Measurements from ENCODE around the gene NUFIP2.
"Not testable (repeated sequence)": the region's sequence is repeated elsewhere in the genome, so short reads cannot be mapped to it uniquely, and the experiment has no call there.

Gene NUFIP2

DNA sequence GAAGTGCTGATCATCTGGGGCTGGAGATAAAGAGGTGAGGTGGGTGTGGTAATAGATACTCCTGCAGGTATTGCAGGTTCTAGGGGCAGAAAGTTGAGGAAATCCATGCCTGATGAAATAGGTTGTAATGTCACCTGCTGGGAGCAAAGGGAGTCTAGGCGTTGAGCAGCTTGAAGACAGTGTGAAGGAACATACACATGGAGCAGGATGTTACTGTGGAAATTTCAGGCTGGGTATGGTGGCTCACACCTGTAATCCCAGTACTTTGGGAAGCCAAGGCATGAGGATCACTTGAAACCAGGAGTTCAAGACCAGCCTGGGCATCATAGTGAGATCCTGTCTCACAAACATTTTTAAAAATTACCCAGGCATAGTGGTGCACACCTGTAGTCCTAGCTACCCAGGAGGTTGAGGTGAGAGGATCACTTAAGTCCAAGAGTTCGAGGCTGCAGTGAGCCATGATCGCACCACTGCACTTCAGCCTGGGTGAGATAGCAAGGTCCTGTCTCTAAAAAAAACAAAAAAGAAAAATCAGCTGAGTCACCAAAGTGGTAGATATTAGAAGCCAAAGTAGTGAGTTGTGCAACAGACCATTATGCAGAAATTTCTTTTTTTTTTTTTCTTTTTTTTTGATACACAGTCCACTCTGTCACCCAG lies 56.3 kb downstream of the NUFIP2 start:
- DNase-seq = no peak

DNA sequence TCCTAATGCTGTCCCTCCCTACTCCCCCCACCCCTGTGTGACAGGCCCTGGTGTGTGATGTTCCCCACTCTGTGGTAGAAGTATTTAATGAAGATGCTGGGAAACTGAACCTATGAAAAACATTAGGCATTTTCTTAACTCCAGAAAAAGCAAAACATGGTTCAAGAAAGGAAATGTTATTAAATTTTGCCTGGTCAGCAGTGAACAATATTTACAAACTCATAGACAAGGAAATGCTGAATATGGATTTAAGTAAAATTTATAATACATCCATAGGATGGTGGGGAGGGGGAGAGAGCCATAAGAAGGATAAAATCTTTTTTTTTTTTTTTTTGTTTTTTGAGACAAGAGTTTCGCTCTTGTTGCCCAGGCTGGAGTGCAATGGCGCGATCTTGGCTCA lies 58.0 kb downstream of the NUFIP2 start:
- DNase-seq = no peak

DNA sequence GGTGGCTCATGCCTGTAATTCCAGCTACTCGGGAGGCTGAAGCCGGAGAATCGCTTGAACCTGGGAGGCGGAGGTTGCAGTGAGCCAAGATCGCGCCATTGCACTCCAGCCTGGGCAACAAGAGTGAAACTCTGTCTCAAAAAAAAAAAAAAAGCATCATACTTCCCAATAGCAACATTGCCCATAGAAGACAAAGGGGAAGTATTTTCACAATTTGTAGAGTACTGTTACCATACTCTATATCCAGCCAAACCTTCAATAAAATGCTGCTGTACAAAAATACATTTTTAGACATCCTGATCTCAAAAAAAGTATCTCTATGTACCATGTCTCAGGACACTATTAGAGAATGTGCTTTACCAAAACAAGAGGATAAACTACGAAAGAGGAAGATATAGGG lies 59.0 kb downstream of the NUFIP2 start:
- not testable (repeated sequence) for DNase-seq

DNA sequence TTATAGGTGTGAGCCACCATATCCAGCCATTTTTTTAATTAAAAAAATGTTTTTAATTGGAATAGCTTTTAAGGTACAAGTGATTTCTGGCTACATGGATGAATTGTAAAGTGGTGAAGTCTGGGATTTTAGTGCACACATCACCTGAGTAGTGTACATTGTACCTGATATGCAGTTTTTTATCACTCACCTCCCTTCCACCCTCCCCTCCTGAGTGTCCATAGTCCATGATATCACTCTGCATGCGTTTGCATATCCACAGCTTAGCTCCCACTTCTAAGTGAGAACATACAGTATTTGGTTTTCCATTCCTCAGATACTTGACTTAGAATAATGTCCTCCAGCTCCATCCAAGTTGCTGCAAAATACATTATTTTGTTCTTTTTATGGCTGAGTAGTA lies 60.6 kb downstream of the NUFIP2 start:
- no peak for DNase-seq

DNA sequence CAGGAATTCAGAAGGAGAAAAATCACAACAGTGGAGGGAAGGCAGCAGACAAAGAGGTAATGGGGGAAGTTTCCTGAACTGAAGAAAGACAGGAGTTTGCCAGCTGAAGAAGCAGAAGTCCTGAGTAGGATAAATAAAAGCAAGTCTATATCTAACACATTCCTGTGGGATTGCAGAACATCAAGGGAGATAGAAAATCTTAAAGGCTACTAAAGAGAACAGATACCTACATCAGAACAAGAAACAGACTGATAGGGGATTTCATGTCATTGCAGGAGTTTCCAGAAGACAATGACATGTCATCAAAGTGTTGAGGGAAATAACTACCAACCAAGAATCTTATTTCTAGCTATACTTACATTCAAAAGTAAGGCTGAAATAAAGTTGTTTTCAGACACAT lies 68.6 kb downstream of the NUFIP2 start:
- DNase-seq = no peak

DNA sequence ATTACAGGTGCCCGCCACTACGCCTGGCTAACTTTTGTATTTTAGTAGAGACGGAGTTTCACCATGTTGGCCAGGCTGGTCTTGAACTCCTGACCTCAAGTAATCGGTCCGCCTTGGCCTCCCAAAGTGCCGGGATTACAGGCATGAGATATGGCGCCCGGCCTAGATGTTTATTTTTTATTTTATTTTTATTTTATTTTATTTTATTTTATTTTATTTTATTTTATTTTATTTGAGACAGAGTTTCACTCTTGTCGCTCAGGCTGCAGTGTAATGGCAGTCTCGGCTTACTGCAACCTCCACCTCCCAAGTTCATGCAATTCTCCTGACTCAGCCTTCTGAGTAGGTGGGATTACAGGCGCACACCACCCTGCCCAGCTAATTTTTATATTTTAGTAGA lies 72.6 kb downstream of the NUFIP2 start:
- DNase-seq = not testable (repeated sequence)

DNA sequence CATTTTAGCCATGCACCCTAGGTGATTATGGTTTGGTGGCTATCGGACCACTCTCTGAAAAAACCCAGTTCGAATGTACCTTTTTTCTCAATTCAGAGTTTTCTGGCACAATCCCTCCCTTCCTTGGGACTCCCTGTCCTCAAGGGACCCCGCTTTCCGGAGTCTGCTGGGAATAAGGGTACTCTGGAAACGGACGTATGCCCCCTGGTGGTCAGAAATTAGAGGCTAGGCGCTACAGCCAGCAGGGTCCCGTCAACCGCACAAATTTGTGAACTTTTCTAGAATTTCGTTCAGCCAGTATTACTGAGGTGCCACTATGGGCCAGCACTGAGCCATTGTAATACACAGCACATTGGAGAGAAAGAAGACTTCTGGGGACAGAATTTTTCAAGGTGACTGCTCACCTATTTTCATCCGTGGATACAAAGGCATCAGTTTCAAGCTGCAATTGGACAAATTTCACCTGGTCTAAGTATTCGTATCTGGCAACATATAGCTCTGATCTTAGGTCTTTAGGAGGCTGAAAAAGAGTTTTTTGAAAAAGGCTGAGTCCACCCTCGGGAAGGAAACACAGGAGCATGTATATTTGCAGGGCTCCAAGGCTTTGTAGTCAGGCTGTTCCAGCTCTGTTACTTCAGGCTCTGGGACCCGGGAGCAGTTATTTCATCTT lies 74.4 kb downstream of the NUFIP2 start:
- DNase-seq = peak in 1 of 2 experiments; percentile 38

DNA sequence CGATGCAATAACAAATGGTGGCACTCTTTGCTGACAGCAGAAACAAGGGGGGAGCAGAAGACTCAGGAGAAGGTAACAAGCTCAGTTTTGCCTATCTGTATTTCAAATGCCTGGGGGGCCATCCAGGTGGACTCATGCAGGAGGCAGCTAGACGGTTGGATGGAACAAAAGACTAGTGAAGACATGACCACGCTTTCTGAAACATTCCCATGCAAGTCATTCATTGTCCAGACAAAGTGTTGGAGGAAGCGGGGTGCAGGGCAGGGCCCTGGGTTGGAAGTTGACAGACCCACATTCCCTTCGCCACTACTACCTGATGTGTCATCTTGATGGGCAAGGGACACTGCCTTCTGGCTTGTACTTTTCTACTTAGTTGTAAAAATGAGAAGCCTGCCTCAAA lies 77.1 kb downstream of the NUFIP2 start:
- no peak for DNase-seq

DNA sequence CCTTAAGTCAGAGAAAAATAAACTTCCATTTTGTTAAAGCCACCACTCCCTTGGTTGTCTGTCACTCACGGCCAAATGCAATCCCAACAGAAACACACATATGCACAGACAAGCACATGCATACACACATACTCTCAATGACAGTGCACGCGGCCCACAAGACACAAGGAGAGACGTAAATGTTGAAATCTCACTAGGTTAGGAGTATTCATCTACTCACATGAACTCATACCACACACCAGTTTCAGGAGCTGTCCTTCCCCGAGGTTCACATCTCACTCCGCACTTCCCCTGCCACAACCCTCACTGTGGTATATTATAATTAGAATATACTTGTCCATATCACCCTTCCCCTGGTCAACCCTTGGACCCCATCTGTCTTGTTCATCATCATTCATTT lies 77.8 kb downstream of the NUFIP2 start:
- no peak for DNase-seq

DNA sequence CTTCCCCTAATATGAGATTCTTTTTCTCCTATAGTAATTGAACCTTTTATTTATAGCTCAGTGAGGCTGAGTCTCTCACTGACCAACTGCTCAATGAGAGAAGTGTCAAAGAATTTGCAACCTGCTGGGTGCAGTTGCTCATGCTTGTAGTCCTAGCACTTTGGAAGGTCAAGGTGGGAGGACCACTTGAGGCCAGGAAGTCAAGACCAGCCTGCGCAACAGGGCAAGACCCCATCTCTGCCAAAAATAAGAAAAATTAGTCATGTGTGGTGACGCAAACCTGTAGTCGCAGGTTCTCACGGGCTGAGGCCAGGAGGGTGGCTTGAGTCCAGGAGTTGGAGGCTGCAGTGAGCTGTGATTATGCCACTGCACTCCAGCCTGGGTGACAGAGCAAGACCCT lies 78.2 kb downstream of the NUFIP2 start:
- no peak for DNase-seq

DNA sequence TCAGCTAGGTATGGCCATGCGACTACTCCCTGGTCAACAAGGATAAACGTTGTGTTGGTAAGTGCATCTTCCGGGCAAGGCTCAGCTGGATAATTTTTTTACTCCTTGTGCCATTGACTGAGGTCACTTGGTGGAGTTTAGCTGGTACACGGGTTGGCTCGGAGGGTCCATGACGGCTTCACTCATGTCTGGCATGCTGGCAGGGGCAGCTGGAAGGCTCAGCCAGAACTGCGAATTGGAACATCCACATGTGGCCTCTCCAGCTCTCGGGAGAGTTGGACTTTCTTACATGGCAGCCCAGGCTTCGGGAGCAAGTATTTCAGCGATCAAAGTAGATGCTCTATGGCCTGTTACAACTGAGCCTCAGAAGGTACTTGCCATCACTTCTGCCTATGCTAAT lies 78.8 kb downstream of the NUFIP2 start:
- DNase-seq = no peak

DNA sequence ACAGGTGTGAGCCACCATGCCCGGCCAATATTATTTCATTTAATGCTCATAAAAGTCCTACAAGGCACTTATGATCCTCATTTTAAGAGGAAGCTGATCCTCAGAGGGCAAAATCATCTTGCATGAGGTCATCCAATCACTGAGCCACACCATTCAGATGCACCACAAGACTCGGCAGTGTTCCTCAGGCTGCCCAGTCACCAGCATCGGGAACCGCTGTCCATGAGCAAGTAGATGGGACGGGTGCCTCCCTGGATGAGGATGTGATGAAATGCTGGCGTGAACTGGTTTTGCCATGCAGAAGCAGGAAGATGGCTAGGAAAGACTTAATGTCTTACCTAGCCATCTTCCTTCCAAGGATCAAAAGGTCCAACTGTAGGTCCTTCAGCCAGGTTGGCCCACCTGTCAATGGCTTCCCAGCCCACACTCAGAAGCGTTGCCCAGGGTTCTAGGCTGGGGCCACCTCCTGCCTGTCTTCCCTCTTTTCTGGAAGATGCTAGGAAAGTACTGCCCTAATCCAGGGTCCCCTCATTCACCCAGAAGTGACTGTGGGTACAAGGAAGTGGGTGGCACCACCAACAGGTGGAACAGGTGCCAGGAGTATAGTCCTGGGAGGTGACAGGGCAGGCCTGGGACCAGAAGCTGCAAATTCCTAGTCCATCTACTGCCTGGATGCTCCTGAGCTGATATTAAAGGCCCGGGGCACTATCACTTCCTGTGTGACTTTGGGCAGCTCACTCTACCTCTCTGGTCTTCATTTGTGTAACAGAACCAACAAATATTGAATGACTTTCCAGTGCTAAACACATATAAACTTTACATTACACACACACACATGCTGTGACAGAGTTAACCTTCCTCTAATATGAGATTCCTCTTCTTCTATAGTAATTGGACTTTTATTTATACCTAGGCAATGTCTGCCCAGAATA lies 79.5 kb downstream of the NUFIP2 start:
- DNase-seq = no peak

DNA sequence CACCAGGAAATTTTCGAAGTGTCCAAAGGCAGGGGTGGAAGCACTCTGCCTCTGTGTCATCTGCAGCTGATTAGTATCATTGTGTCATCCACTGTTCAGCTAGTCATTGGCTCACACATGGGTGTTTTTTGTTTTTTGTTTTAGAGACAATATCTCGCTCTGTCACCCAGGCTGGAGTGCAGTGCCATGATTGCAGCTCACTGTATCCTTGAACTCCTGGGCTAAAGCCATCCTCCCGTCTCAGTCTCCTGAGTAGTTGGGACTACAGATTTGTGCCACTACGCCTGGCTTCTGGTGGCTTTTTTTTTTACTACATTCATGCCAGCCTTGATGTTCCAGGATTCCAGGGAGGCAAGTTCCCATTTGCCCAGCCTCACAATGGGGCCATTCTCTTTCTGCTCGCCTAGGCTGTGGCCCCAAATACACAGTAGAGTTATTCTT lies 81.2 kb downstream of the NUFIP2 start:
- DNase-seq = no peak

DNA sequence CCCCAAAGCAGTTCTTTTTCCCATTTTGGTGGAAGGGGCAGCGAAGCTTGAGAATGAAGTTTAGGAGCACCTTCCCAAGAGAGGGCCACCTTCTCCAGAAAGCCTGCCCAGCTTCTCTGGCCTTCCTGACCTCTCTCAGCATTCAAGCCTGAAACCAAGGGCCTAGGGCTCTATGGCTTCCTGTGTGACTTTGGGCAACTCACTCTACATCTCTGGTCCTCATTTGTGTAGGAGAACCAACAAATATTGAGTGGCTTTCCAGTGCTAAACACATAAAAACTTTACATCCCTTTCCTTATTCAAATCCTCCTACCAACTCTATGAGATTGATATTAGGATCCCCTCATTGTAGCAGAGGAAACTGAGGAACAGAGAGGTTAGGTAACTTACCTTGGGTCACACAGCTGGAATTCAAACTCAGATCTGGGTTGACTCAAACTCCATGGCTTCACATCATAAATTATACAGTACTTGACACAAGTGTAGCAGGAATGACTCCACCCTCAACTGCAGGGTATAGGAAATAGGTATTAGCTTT lies 81.8 kb downstream of the NUFIP2 start:
- no peak for DNase-seq

DNA sequence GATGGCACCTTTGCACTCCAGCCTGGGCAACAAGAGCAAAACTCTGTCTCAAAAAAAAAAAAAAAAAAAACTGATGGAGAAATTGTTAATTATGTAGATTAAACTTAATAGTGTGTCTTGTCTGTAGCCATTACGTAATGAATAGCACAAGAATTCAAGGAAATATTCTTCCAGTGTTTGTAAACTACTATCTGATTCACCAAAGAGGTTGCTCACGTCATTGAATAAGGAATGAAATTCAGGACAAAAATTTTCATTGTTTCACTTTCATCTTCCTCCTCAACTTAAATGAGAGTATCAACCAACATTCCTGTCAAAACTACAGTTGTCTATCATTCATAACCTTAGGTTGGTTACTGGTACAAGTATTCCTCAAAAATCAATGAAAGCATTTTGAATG lies 83.1 kb downstream of the NUFIP2 start:
- DNase-seq = no peak

DNA sequence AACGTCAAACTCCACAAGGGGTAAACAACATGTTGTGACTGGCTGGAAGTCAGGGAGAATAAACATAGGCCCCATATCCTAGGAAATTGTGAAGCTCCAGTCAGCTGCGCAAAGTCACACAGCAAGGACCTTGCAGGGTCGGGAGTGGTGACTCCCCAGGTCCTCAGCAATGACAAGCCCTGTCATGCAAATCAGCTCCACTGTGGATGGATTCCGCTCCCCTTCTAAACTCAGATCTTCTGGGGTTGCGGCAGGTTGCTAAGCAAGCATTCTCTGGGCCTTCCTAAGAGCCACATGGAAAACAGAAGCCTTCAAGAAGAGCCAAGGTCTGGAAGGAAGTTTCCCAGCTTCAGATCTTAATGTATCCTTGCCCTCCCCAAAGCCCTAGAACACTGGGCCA lies 84.9 kb downstream of the NUFIP2 start:
- no peak for DNase-seq

DNA sequence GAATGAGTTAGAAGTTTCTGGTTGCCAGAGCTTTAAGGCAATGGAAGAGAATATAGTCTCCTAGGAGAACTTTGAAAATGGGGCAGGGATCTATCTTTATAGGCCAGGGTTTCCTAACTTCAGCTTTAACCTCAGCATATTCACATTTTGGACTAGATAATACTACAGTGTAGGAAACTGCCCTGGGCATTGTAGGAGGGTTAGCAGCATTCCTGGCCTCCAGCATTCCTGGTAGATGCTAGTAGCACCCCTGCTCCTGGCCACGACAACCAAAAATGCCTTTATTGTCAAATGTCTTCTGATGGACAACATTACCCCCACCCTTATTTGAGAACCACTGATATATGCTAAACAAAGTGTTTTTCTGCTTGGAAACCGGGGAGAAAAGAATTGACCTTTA lies 86.0 kb downstream of the NUFIP2 start:
- DNase-seq = no peak

Data from NCI-H187 (cell line).